IMR-90 (cell line): ENCODE measurements around the gene HPSE2. TPM values are rescaled to one million over a fixed set of nuclear protein-coding genes. Genes with fewer than 3 reads are reported as not detected.

ENCODE experiments used
- ATAC-seq: fragments of 200-7000 bp; cut with Tn5 transposase; 2 replicates; pipeline ENCODE4 v1.9.1; 2020; ENCODE audit warnings: low read depth, mild to moderate bottlenecking, moderate library complexity
- BruUV-seq: library from RNA; stranded (reverse); fragments of 400-500 nt; replicated peaks from 2 replicates; lab custom pipeline; 2021; lab: Mats Ljungman, UMichigan
- CTCF ChIA-PET: fragments of 300-600 bp; formaldehyde crosslinking; extraction: SDS; loops from one replicate; lab custom pipeline; 2021; ENCODE audit warnings: antibody characterized with exemption; lab: Yijun Ruan, JAX
- POLR2A ChIA-PET: fragments of 300-600 bp; sonication (Branson Sonifier 250); formaldehyde crosslinking; loops from one replicate; lab custom pipeline; 2022; ENCODE audit warnings: antibody characterized with exemption; ENCODE audit not compliant: unreplicated experiment; lab: Charles Lee
- DNase-seq: peaks from one replicate; pipeline ENCODE4 v3.0.0; 2013
- H2AFZ ChIP-seq: replicated peaks from 2 replicates; pipeline ENCODE3; 2013; ENCODE audit warnings: low read length, mild to moderate bottlenecking; ENCODE audit not compliant: poor library complexity
- H2AK5ac ChIP-seq: 2 replicates; pipeline ENCODE4 v1.6.1; 2013; ENCODE audit warnings: low read depth, low read length, inconsistent platforms
- H2AK9ac ChIP-seq: replicated peaks from 2 replicates; pipeline ENCODE3; 2013; ENCODE audit warnings: mild to moderate bottlenecking, low read depth, low read length, moderate library complexity; ENCODE audit not compliant: poor library complexity
- H2BK120ac ChIP-seq: 2 replicates; pipeline ENCODE4 v1.6.1; 2013; ENCODE audit warnings: low read depth, low read length, inconsistent platforms
- H2BK15ac ChIP-seq: 3 replicates; pipeline ENCODE4 v1.6.1; 2013; ENCODE audit warnings: low read depth, low read length, inconsistent platforms
- H2BK20ac ChIP-seq: 2 replicates; pipeline ENCODE4 v1.6.1; 2013; ENCODE audit warnings: low read depth, mild to moderate bottlenecking, inconsistent platforms, low read length, moderate library complexity
- H2BK5ac ChIP-seq: 2 replicates; pipeline ENCODE4 v1.6.1; 2013; ENCODE audit warnings: mild to moderate bottlenecking, low read depth, low read length, inconsistent platforms; ENCODE audit not compliant: poor library complexity, severe bottlenecking
- H3K14ac ChIP-seq: replicated peaks from 2 replicates; pipeline ENCODE4 v1.6.1; 2013; ENCODE audit warnings: low read depth, low read length, inconsistent platforms
- H3K18ac ChIP-seq: 2 replicates; pipeline ENCODE4 v1.6.1; 2013; ENCODE audit warnings: low read depth, low read length, control low read depth
- H3K23ac ChIP-seq: 2 replicates; pipeline ENCODE4 v1.6.1; 2013; ENCODE audit warnings: low read depth, low read length, inconsistent platforms
- H3K27ac ChIP-seq: 2 replicates; pipeline ENCODE4 v1.5.1; 2013; ENCODE audit warnings: mild to moderate bottlenecking, control low read depth, low read length; ENCODE audit not compliant: insufficient read depth
- H3K27me3 ChIP-seq: 2 replicates; pipeline ENCODE4 v1.6.1; 2013; ENCODE audit warnings: low read length; ENCODE audit not compliant: control insufficient read depth, insufficient read depth
- H3K36me3 ChIP-seq: 2 replicates; pipeline ENCODE4 v1.6.1; 2013; ENCODE audit warnings: low read length, mixed read lengths; ENCODE audit not compliant: control insufficient read depth, insufficient read depth
- H3K4ac ChIP-seq: 2 replicates; pipeline ENCODE4 v1.6.1; 2013; ENCODE audit warnings: low read depth, low read length, inconsistent platforms
- H3K4me1 ChIP-seq: 2 replicates; pipeline ENCODE4 v1.6.1; 2013; ENCODE audit warnings: low read length, mixed read lengths; ENCODE audit not compliant: control insufficient read depth, insufficient read depth
- H3K4me2 ChIP-seq: 2 replicates; pipeline ENCODE4 v1.6.1; 2013; ENCODE audit warnings: low read depth, mild to moderate bottlenecking, control low read depth, low read length, moderate library complexity
- H3K4me3 ChIP-seq: 2 replicates; pipeline ENCODE4 v1.5.1; 2013; ENCODE audit warnings: low read depth, mild to moderate bottlenecking, control low read depth, low read length, moderate library complexity; ENCODE audit not compliant: insufficient read depth
- H3K56ac ChIP-seq: 2 replicates; pipeline ENCODE4 v1.6.1; 2013; ENCODE audit warnings: low read length, inconsistent platforms; ENCODE audit not compliant: insufficient read depth; ENCODE audit errors: extremely low read depth
- H3K79me1 ChIP-seq, 2 experiments: 2 replicates each; pipeline ENCODE4 v1.6.1; 2013; ENCODE audit warnings: low read length in 2 of 2, inconsistent platforms in 1 of 2, low read depth in 1 of 2
- H3K9ac ChIP-seq: 2 replicates; pipeline ENCODE4 v1.6.1; 2013; ENCODE audit warnings: low read depth, low read length, control low read depth
- H3K9me1 ChIP-seq: 2 replicates; pipeline ENCODE4 v1.6.1; 2013; ENCODE audit warnings: low read length, inconsistent platforms; ENCODE audit not compliant: insufficient read depth
- H3K9me3 ChIP-seq: 2 replicates; pipeline ENCODE4 v1.6.1; 2013; ENCODE audit warnings: low read length; ENCODE audit not compliant: control insufficient read depth, insufficient read depth
- H4K20me1 ChIP-seq: 2 replicates; pipeline ENCODE4 v1.6.1; 2013; ENCODE audit warnings: low read length, inconsistent platforms; ENCODE audit not compliant: insufficient read depth
- H4K5ac ChIP-seq: 2 replicates; pipeline ENCODE4 v1.6.1; 2013; ENCODE audit warnings: mild to moderate bottlenecking, low read depth, low read length, control low read depth
- H4K8ac ChIP-seq, 2 experiments: 2 replicates each; pipeline ENCODE4 v1.6.1; 2013; ENCODE audit warnings: low read depth in 2 of 2, low read length in 2 of 2, control low read depth in 1 of 2, inconsistent platforms in 1 of 2
- H4K91ac ChIP-seq: 2 replicates; pipeline ENCODE4 v1.6.1; 2013; ENCODE audit warnings: low read depth, low read length, inconsistent platforms; ENCODE audit not compliant: insufficient read depth
- BHLHE40 ChIP-seq: fragments of 150-350 bp; IDR thresholded peaks from 2 replicates; pipeline ENCODE4 v1.6.1; 2016; ENCODE audit warnings: mild to moderate bottlenecking, low read depth, low read length
- CEBPB ChIP-seq: IDR thresholded peaks from 2 replicates; pipeline ENCODE4 v1.6.1; 2012; ENCODE audit warnings: low read depth, low read length, improper control_type of control experiment
- CHD1 ChIP-seq: IDR thresholded peaks from 2 replicates; pipeline ENCODE4 v1.6.1; 2012; ENCODE audit warnings: low read depth, low read length, improper control_type of control experiment
- CTCF ChIP-seq: conservative IDR thresholded peaks from 2 replicates; pipeline ENCODE4 v1.5.1; 2012; ENCODE audit warnings: mild to moderate bottlenecking, low read depth, low read length, improper control_type of control experiment
- ELK1 ChIP-seq: fragments of 150-350 bp; IDR thresholded peaks from 2 replicates; pipeline ENCODE4 v1.6.1; 2016; ENCODE audit warnings: low read depth, mild to moderate bottlenecking, low read length, moderate library complexity, borderline replicate concordance
- FOS ChIP-seq: fragments of 150-350 bp; IDR thresholded peaks from 2 replicates; pipeline ENCODE4 v1.6.1; 2016; ENCODE audit warnings: low read depth, low read length
- MAFK ChIP-seq: IDR thresholded peaks from 2 replicates; pipeline ENCODE4 v1.6.1; 2012; ENCODE audit warnings: low read depth, low read length, improper control_type of control experiment
- MAZ ChIP-seq: IDR thresholded peaks from 2 replicates; pipeline ENCODE4 v1.6.1; 2012; ENCODE audit warnings: low read depth, mild to moderate bottlenecking, low read length, improper control_type of control experiment, moderate library complexity, borderline replicate concordance
- MXI1 ChIP-seq: IDR thresholded peaks from 2 replicates; pipeline ENCODE4 v1.6.1; 2012; ENCODE audit warnings: low read depth, mild to moderate bottlenecking, low read length, moderate library complexity, borderline replicate concordance
- NFE2L2 ChIP-seq: fragments of 150-350 bp; IDR thresholded peaks from 2 replicates; pipeline ENCODE4 v1.6.1; 2016; ENCODE audit warnings: low read depth, mild to moderate bottlenecking, low read length
- POLR2A ChIP-seq: IDR thresholded peaks from 2 replicates; pipeline ENCODE4 v1.6.1; 2012; ENCODE audit warnings: mild to moderate bottlenecking, low read depth, low read length
- RAD21 ChIP-seq: IDR thresholded peaks from 2 replicates; pipeline ENCODE4 v1.6.1; 2012; ENCODE audit warnings: low read length, improper control_type of control experiment
- RCOR1 ChIP-seq: IDR thresholded peaks from 2 replicates; pipeline ENCODE4 v1.6.1; 2012; ENCODE audit warnings: mild to moderate bottlenecking, low read length, improper control_type of control experiment; ENCODE audit not compliant: insufficient replicate concordance
- RFX5 ChIP-seq: IDR thresholded peaks from 2 replicates; pipeline ENCODE4 v1.8.0; 2012; ENCODE audit warnings: low read depth, mild to moderate bottlenecking, low read length, moderate library complexity
- SMC3 ChIP-seq: fragments of 150-350 bp; IDR thresholded peaks from 2 replicates; pipeline ENCODE4 v1.6.1; 2016; ENCODE audit warnings: low read depth, mild to moderate bottlenecking, antibody characterized with exemption, low read length, moderate library complexity
- USF2 ChIP-seq: fragments of 150-350 bp; IDR thresholded peaks from 2 replicates; pipeline ENCODE4 v1.6.1; 2017; ENCODE audit warnings: mild to moderate bottlenecking, antibody characterized with exemption, low read length, low read depth
- WGBS, 2 experiments: methylation state at CpG; one replicate each; pipeline versions ENCODE4 v1.1.5 to v1.1.7; 2013; ENCODE audit warnings: missing lambda C conversion rate in 2 of 2; ENCODE audit not compliant: insufficient read length in 1 of 2; ENCODE audit errors: extremely low coverage in 2 of 2; 5-methylcytosine and 5-hydroxymethylcytosine counted together
- dilution Hi-C: fragments of 300-500 bp; cut with HindIII; formaldehyde crosslinking; loops from one replicate; pipeline ENCODE4 v1.14.3; 2018; ENCODE audit warnings: low sequenced_read_pairs; ENCODE audit not compliant: unreplicated experiment
- in situ Hi-C: fragments of 300-500 bp; cut with MboI; formaldehyde crosslinking; loops from 3 replicates; pipeline ENCODE4 v1.14.3; 2019; ENCODE audit warnings: low sequenced_read_pairs, inconsistent platforms, mixed read lengths
- intact Hi-C: fragments of 100-400 bp; cut with micrococcal nuclease; formaldehyde crosslinking; loops from 2 replicates; pipeline ENCODE4 v1.10.0; 2022
- polyA plus RNA-seq, 3 experiments: library from polyadenylated mRNA; depleted of rRNA; stranded (reverse); fragments of >200 nt; gene quantifications; 2 replicates each; pipeline ENCODE4 v1.2.3, GENCODE V29; 2012; ENCODE audit warnings: low replicate concordance in 1 of 3
- total RNA-seq: library from RNA; depleted of rRNA; stranded (reverse); fragments of >200 nt; gene quantifications from 2 replicates; pipeline ENCODE4 v1.2.3, GENCODE V29; 2012

HPSE2 gene
- total and polyA plus RNA-seq, 2 of the 4 experiments (the other 2 are of a cell fraction), result not detected

- Histone ChIP-seq H3K4me3 (no peak overlapping the region), H2BK5ac (no peak overlapping the region), H3K4me2 (no peak overlapping the region; the same call in 1 of the 2 replicates), H4K5ac (no peak overlapping the region), H3K79me1 (no peaks in the 10 kb centered on the region), H2BK120ac (no peak overlapping the region), H2AFZ (no peak overlapping the region), H2AK5ac (0 out of 2 replicates have a peak overlapping the region, but pooled peaks have one; percentile 29), H3K14ac (no peak overlapping the region), H4K8ac (no peak overlapping the region), H3K23ac (no peak overlapping the region), H4K91ac (no peak overlapping the region), H3K36me3 (no peaks in the 10 kb centered on the region), H2BK20ac (no peak overlapping the region), H4K20me1 (no peaks in the 10 kb centered on the region), H3K9ac (no peak overlapping the region), H3K9me3 (no peaks in the 10 kb centered on the region), H3K4ac (no peak overlapping the region), H3K56ac (no peak overlapping the region), H3K27me3 (no peaks in the 10 kb centered on the region), H3K9me1 (no peaks in the 10 kb centered on the region), H3K4me1 (peaks cover 2% of the 10 kb centered on the region; the same call in 1 of the 2 replicates), H3K18ac (no peak overlapping the region; the same call in 1 of the 2 replicates), H3K27ac (no peak overlapping the region), H2BK15ac (no peak overlapping the region), H2AK9ac (no peak overlapping the region)
- ATAC-seq (no peak), DNase-seq (no peak)
- intact Hi-C loops (loop anchor here (5.0 kb wide), 1 partner anchor 78 kb away; no protein-coding TSS in a partner anchor), dilution Hi-C loops (no loop called here), in situ Hi-C loops (no loop called here)
- WGBS, 2 experiments, result no CpG with 5 or more reads among the region's 2 CpGs
- ChIA-PET CTCF (no interaction called here), POLR2A (no interaction called here)
- no peak for TF ChIP-seq RAD21
- no peak for TF ChIP-seq MAFK
- TF ChIP-seq CHD1, result no peak
- TF ChIP-seq BHLHE40, result no peak
- no peak for TF ChIP-seq FOS
- no peak for TF ChIP-seq CEBPB
- TF ChIP-seq SMC3, result no peak
- TF ChIP-seq RCOR1, result no peak
- TF ChIP-seq MAZ, result no peak
- TF ChIP-seq NFE2L2, result no peak
- no peak for TF ChIP-seq ELK1
- TF ChIP-seq MXI1, result no peak
- no peak for TF ChIP-seq USF2
- no peak for TF ChIP-seq CTCF
- TF ChIP-seq RFX5, result no peak
- no peak for TF ChIP-seq POLR2A
- BruUV-seq, result no TSS peak
Measured at GRCh38 chr10:98878921-98879320, 356.7 kb downstream of the HPSE2 start.
